Measurements from ENCODE around the gene MT1H.

MT1H gene

DNA sequence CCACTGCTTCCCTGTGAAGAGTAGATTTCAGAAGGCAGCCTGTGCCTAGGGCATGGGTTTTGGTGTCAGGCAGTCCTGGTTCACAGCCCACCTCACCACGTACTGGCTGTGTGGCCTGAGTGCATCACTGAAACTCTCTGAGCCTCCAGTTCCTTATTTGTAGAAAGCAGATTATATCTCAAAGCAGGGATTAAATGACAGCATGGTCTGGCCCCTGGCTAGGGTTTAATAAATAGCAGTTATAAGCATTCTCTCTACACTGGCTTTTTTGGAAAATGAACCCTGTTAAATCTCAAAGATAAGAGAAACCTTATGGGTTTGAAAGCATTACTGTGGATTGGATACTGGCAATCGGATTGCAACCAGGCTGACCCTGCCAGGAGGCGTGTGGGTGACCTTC lies 40.1 kb upstream of the MT1H start:
- peaks cover 7% of the 10 kb centered on the region for H3K27me3 ChIP-seq (ENCODE audit: low read depth, low read length)
- H3K36me3 ChIP-seq (ENCODE audit: control insufficient read depth in 1 of 2, insufficient read depth in 2 of 2, low read length in 2 of 2), result no peaks in the 10 kb centered on the region
- no peak overlapping the region for H3K4me3 ChIP-seq (ENCODE audit: low read depth in 1 of 2, low read length in 2 of 2)
- H3K27ac ChIP-seq (ENCODE audit: low read length), result no peak overlapping the region
- H3K4me1 ChIP-seq (ENCODE audit: control insufficient read depth in 1 of 2, insufficient read depth in 2 of 2, low read length in 2 of 2), result peaks cover 0 to 7% of the 10 kb centered on the region in 2 donors
- H3K9me3 ChIP-seq (ENCODE audit: control insufficient read depth in 1 of 2, low read length in 2 of 2), result no peaks in the 10 kb centered on the region

DNA sequence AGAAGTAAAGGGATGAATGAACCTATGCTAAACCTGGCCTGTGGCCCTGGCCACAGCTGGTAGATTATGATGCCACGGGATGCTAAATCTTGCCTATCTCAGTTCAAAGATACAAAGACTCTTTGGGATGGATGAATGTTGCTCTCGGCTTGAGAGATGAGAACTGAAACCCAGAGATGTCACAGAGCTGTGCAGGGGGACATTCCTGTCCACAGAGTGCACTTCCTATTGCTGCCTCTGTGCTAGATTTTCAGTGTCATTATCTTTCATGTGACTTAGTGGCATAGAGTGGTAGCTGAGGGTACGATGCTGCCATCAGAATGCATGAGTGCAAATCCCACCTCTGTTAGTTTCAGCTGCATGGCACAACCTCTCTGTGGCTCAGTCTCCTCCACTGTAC lies 39.5 kb upstream of the MT1H start:
- H3K27me3 ChIP-seq (ENCODE audit: low read depth, low read length), result peaks cover 12% of the 10 kb centered on the region
- no peak overlapping the region for H3K27ac ChIP-seq (ENCODE audit: low read length)
- no peak overlapping the region for H3K4me3 ChIP-seq (ENCODE audit: low read depth in 1 of 2, low read length in 2 of 2)
- H3K36me3 ChIP-seq (ENCODE audit: control insufficient read depth in 1 of 2, insufficient read depth in 2 of 2, low read length in 2 of 2), result no peaks in the 10 kb centered on the region
- H3K9me3 ChIP-seq (ENCODE audit: control insufficient read depth in 1 of 2, low read length in 2 of 2), result no peaks in the 10 kb centered on the region
- H3K4me1 ChIP-seq (ENCODE audit: control insufficient read depth in 1 of 2, insufficient read depth in 2 of 2, low read length in 2 of 2), result peaks cover 0 to 11% of the 10 kb centered on the region in 2 donors

DNA sequence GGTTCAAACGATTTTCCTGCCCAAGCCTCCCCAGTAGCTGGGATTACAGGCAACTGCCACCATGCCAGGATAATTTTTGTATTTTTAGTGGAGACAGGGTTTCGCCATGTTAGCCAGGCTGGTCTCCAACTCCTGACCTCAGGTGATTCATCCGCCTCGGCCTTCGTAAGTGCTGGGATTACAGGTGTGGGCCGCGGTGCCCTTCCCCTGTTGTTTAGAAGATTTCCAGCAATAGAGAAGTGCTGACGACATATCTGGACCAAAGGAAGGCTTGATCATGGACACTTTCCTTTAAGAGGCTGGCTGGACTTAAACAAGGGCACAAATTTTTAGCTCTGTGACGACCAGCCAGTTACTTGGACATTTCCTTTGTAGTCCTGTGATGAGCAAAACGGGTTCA lies 38.4 kb upstream of the MT1H start:
- Histone ChIP-seq H3K4me1 (ENCODE audit: control insufficient read depth in 1 of 2, insufficient read depth in 2 of 2, low read length in 2 of 2) (peaks cover 0 to 18% of the 10 kb centered on the region in 2 donors), H3K27me3 (ENCODE audit: low read depth, low read length) (peaks cover 17% of the 10 kb centered on the region), H3K36me3 (ENCODE audit: control insufficient read depth in 1 of 2, insufficient read depth in 2 of 2, low read length in 2 of 2) (no peaks in the 10 kb centered on the region), H3K4me3 (ENCODE audit: low read depth in 1 of 2, low read length in 2 of 2) (no peak overlapping the region), H3K27ac (ENCODE audit: low read length) (no peak overlapping the region), H3K9me3 (ENCODE audit: control insufficient read depth in 1 of 2, low read length in 2 of 2) (no peaks in the 10 kb centered on the region)

DNA sequence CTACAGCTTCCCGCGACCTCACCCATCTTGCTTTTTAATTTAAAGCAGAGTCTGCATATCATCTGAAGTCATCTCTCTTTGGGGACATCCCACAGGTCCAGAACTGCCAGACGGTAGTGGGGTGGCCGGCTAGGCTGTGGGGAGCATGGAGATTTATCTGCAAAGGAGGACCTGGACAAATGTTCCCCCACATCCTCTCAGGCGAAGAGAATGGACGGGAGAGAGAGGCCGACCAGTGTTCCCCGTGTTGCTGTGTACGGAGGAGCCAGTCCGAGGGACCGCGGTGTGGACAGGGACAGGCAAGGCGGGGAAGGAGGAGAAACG lies 37.8 kb upstream of the MT1H start:
- Histone ChIP-seq H3K36me3 (ENCODE audit: control insufficient read depth in 1 of 2, insufficient read depth in 2 of 2, low read length in 2 of 2) (no peaks in the 10 kb centered on the region), H3K9me3 (ENCODE audit: control insufficient read depth in 1 of 2, low read length in 2 of 2) (no peaks in the 10 kb centered on the region), H3K27ac (ENCODE audit: low read length) (peak overlapping the region; percentile 63), H3K4me1 (ENCODE audit: control insufficient read depth in 1 of 2, insufficient read depth in 2 of 2, low read length in 2 of 2) (peaks cover 0 to 14% of the 10 kb centered on the region in 2 donors), H3K4me3 (ENCODE audit: low read depth in 1 of 2, low read length in 2 of 2) (peak overlapping the region; percentile 65 to 74), H3K27me3 (ENCODE audit: low read depth, low read length) (peaks cover 17% of the 10 kb centered on the region)

GRCh38 chr16:56632156-56632847 lies 37.3 kb upstream of the MT1H start, which contains the start of gene MT1M:
Gene MT1M, plus strand, starts transcription at chr16:56632659. Its CDS starts 73 bp downstream, at chr16:56632732.
- H3K9me3 ChIP-seq (ENCODE audit: control insufficient read depth in 1 of 2, low read length in 2 of 2), result no peaks in the 10 kb centered on the region
- no peaks in the 10 kb centered on the region for H3K36me3 ChIP-seq (ENCODE audit: control insufficient read depth in 1 of 2, insufficient read depth in 2 of 2, low read length in 2 of 2)
- H3K27ac ChIP-seq (ENCODE audit: low read length), result peak within 1 kb of the TSS; percentile 74
- peak within 1 kb of the TSS; percentile 65 to 74 for H3K4me3 ChIP-seq (ENCODE audit: low read depth in 1 of 2, low read length in 2 of 2)
- peaks cover 17% of the 10 kb centered on the region for H3K27me3 ChIP-seq (ENCODE audit: low read depth, low read length)
- H3K4me1 ChIP-seq (ENCODE audit: control insufficient read depth in 1 of 2, insufficient read depth in 2 of 2, low read length in 2 of 2), result peaks cover 0 to 11% of the 10 kb centered on the region in 2 donors

DNA sequence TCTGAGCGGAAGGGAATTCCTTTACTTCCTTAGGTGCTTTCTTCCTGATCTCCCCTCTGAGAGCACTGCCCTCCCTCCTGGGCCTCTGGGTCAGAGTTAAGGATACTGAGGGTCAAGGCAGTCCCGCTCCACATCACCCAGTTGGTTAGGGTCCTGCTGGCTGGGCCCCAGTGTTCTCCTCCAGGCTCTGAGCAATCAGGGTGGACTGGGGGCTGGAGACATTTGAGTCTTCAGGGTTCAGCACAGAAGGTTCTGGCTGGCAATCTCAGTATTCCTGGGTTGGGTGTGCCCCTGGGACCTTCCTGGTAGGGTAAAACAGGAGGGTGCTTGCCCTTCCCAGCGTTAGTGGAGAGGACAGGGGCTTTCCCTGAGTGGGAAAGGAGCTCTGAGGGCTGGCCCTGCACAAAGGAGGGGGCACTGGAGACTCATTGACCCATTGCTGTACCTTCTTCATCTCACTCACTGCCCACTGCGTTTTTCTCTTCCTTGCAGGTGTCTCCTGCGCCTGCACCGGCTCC lies 36.7 kb upstream of the MT1H start:
- Histone ChIP-seq H3K27ac (ENCODE audit: low read length) (peak overlapping the region; percentile 74), H3K36me3 (ENCODE audit: control insufficient read depth in 1 of 2, insufficient read depth in 2 of 2, low read length in 2 of 2) (no peaks in the 10 kb centered on the region), H3K4me1 (ENCODE audit: control insufficient read depth in 1 of 2, insufficient read depth in 2 of 2, low read length in 2 of 2) (peaks cover 0 to 11% of the 10 kb centered on the region in 2 donors), H3K27me3 (ENCODE audit: low read depth, low read length) (peaks cover 18% of the 10 kb centered on the region), H3K4me3 (ENCODE audit: low read depth in 1 of 2, low read length in 2 of 2) (peak overlapping the region; percentile 65 to 74), H3K9me3 (ENCODE audit: control insufficient read depth in 1 of 2, low read length in 2 of 2) (no peaks in the 10 kb centered on the region)

GRCh38 chr16:56633535-56633934 lies 36.1 kb upstream of the MT1H start:
- no peaks in the 10 kb centered on the region for H3K36me3 ChIP-seq (ENCODE audit: control insufficient read depth in 1 of 2, insufficient read depth in 2 of 2, low read length in 2 of 2)
- H3K9me3 ChIP-seq (ENCODE audit: control insufficient read depth in 1 of 2, low read length in 2 of 2), result no peaks in the 10 kb centered on the region
- H3K4me3 ChIP-seq (ENCODE audit: low read depth in 1 of 2, low read length in 2 of 2), result peak overlapping the region; percentile 65 to 74
- peaks cover under 1 to 15% of the 10 kb centered on the region in 2 donors for H3K4me1 ChIP-seq (ENCODE audit: control insufficient read depth in 1 of 2, insufficient read depth in 2 of 2, low read length in 2 of 2)
- peaks cover 24% of the 10 kb centered on the region for H3K27me3 ChIP-seq (ENCODE audit: low read depth, low read length)
- no peak overlapping the region for H3K27ac ChIP-seq (ENCODE audit: low read length)

GRCh38 chr16:56634715-56635440 lies 34.7 kb upstream of the MT1H start:
- Histone ChIP-seq H3K9me3 (ENCODE audit: control insufficient read depth in 1 of 2, low read length in 2 of 2) (no peaks in the 10 kb centered on the region), H3K27ac (ENCODE audit: low read length) (no peak overlapping the region), H3K4me1 (ENCODE audit: control insufficient read depth in 1 of 2, insufficient read depth in 2 of 2, low read length in 2 of 2) (peaks cover 4 to 19% of the 10 kb centered on the region in 2 donors), H3K27me3 (ENCODE audit: low read depth, low read length) (peaks cover 29% of the 10 kb centered on the region), H3K36me3 (ENCODE audit: control insufficient read depth in 1 of 2, insufficient read depth in 2 of 2, low read length in 2 of 2) (no peaks in the 10 kb centered on the region), H3K4me3 (ENCODE audit: low read depth in 1 of 2, low read length in 2 of 2) (peak overlapping the region; percentile 13 to 44)

DNA sequence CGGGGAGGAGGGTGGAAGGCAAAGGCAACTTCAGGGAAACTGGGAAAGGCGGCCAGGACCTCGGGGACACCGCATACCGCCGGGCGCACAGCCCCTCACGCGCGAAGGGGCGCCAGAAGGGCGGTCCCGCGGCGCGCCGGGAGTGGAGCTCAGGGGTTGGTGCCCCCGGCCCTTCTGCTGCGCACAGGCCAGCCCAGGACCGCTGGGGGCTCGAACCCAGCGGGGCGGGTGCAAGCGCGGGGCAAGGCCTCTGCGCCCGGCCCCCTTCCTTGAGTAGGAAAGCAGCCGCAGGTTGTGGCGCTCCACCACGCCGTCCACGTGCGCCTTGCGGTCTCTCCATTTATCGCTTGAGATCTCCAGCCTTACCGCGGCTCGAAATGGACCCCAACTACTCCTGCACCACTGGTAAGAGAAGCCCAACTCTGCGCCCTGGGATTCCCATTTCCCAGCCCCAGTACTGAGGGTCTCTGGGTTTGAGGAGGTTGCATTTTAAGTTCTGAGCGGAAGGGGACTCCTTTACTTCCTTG lies 34.1 kb upstream of the MT1H start:
- peaks cover 4 to 19% of the 10 kb centered on the region in 2 donors for H3K4me1 ChIP-seq (ENCODE audit: control insufficient read depth in 1 of 2, insufficient read depth in 2 of 2, low read length in 2 of 2)
- no peaks in the 10 kb centered on the region for H3K9me3 ChIP-seq (ENCODE audit: control insufficient read depth in 1 of 2, low read length in 2 of 2)
- H3K27ac ChIP-seq (ENCODE audit: low read length), result no peak overlapping the region
- H3K27me3 ChIP-seq (ENCODE audit: low read depth, low read length), result peaks cover 29% of the 10 kb centered on the region
- no peaks in the 10 kb centered on the region for H3K36me3 ChIP-seq (ENCODE audit: control insufficient read depth in 1 of 2, insufficient read depth in 2 of 2, low read length in 2 of 2)
- H3K4me3 ChIP-seq (ENCODE audit: low read depth in 1 of 2, low read length in 2 of 2), result peak overlapping the region in 1 of 2 donors; percentile 44

DNA sequence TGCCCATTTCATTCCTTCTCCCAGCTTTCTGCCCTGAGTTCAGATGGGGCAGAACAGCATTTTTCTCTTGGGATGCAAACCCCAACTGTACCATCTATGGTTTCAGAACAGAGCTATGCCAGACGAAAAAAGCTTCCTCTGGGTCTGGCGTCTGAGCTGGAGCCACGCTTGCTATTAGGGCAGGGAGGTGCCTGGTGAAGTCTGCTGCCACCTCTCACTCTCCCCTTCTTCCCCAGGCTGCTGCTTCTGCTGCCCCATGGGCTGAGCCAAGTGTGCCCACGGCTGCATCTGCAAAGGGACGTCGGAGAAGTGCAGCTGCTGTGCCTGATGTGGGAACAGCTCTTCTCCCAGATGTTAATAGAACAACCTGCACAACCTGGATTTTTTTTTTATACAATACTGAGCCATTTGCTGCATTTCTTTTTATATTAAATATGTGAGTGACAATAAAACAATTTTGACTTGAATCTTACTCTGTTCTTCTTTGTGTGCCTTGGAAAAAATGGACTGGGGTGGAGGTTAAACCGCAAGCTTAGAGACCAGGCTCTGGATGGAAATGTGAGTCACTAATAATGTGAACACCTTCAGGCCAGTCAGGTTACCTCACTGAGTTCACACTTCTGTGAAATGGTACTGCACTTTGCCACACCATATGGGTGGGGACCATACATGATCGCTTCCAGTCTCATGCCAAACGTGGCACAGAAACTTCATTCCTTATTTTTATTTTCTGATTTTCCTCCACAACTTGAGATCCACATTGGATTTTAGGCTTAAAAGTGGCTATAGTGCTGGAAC lies 32.8 kb upstream of the MT1H start:
- no peak overlapping the region for H3K4me3 ChIP-seq (ENCODE audit: low read depth in 1 of 2, low read length in 2 of 2)
- H3K27ac ChIP-seq (ENCODE audit: low read length), result no peak overlapping the region
- peaks cover 29% of the 10 kb centered on the region for H3K27me3 ChIP-seq (ENCODE audit: low read depth, low read length)

More for the DNA sequence above, 32.8 kb upstream of the MT1H start:
- H3K4me1 ChIP-seq (ENCODE audit: control insufficient read depth in 1 of 2, insufficient read depth in 2 of 2, low read length in 2 of 2), result peaks cover 4 to 19% of the 10 kb centered on the region in 2 donors
- H3K9me3 ChIP-seq (ENCODE audit: control insufficient read depth in 1 of 2, low read length in 2 of 2), result no peaks in the 10 kb centered on the region
- H3K36me3 ChIP-seq (ENCODE audit: control insufficient read depth in 1 of 2, insufficient read depth in 2 of 2, low read length in 2 of 2), result no peaks in the 10 kb centered on the region

Measured in muscle layer of duodenum (tissue), 2 donors.